ENCODE results near the gene CNNM2.

The CNNM2 gene

GRCh38 chr10:103077491-103078308 is 159.6 kb downstream of the CNNM2 start:
- no peak for DNase-seq

- DNase-seq = no peak
Measured at GRCh38 chr10:103078309-103078615, 160.2 kb downstream of the CNNM2 start.

DNA sequence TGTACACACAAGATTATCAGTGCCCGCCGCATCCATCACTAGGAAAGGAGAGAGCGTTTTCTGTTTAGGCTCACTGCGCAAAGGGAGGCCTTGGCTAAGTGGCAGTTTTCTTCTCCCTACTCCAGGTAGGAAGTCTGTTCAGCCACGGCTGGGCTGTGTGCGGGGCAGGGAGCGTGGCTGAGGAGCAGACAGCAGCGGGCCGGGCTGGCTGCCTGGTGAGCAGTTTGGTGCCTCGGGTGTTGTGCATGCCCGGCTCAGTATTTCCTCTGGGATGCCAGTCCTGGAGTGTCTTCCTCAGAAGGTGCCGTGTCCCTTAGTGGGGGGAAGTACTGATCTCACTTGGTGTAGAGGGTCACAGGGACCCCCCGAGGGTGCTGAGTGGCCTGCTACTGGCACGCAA is 160.6 kb downstream of the CNNM2 start:
- DNase-seq = no peak

DNA sequence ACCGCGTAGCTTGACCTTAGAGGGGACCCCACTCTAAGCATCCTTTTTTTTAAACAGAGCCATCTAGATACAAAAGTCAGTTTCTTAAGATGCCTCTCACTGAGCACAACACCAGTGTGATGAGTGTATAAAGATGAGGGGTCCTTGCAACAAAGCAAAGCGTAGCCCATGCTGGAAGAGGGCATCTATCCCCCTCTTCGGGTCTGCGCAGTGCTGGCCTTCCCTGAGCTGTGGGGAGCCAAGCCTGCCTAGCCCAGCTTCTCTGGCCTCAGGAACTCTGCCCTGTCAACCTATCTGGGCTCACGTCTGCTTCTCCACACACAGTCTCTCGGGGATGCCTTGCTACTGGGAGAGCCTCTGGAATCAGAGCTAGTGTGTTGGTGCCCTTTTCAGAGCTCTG is 161.0 kb downstream of the CNNM2 start:
- no peak for DNase-seq

GRCh38 chr10:103079946-103080345 is 161.9 kb downstream of the CNNM2 start:
- no peak for DNase-seq

DNA sequence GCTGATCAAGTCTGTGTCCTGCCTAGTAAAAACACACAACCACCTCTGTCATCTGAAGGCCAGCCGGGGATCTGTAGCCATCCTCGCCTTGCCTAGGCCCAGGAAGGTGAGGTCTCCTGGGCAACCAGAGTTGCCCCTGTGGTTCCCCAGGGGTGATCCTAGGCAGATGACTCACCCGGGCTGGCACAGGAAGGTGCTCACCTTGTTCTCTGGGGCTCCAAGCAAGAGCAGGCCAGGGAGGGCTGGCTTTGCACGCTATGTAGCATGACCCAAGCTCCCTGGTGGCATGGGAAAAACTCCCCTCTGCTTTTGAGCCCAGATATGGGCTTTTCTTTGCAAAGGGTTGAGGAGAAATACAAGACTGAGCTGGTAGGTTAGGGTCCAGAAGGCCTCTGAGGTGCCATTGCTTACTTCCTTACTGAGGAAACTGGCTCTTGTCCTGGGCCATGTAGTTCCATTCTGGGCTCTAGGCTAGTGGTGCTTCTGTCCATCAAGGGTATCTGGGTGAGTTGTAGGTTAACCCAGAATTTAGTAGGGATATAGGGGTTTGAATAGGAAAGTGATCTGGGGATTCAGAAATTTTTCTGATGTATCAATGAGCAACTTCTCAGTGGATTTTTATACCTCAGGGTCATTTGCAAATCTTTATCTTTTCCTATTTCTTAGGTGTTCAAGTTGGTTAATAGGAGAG is 162.9 kb downstream of the CNNM2 start:
- DNase-seq = no peak

GRCh38 chr10:103082683-103083082 is 164.6 kb downstream of the CNNM2 start:
- DNase-seq = no peak

DNA sequence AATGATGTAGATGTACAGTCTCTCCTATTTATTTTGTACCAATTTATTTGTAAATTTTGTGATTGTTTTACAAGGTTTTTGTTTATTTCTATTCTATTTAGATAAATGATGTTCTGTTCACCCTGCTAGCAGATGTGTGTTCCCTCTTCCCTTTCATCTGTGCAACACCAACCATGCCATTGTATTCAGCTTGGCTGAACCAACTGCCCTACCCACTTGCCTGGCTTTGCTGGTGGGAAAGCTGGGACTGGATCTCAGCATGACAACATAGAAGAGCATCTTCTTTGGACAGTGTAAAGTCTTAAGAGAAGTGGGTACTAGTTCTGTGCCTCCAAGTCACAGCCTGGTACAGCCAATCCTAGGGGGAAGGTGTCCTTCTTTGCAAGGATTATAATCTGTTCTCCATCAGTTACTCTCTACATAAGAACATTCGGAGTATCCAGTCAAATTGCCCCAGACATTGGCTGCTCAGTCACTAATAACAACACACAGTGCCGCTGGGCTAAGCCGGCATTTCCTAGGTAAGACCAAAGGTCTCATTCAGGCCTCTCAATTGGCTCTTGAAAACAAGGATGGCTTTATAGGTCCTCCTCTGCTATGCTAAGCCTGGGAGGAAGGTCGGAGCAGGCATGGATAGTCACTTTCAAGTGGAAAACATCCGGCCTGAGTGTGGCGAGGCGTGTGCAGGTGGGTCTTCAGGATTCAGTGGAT is 165.3 kb downstream of the CNNM2 start:
- no peak for DNase-seq

DNA sequence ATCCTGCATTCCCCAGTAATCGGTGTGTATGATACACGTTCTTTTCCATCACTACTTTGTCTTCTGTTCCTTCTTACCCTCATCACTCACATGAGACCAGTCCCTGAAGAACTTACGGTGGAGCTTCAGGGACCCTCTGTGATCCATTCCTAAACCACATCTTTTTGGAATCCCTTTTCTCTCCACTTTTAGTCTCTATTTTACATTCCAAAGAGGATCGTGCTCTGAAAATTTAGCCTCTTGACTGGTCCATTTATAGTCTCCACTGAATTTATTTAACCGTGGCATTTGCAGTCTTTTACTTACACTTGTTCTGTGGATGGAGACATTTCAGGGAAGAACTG is 165.9 kb downstream of the CNNM2 start:
- no peak for DNase-seq

DNA sequence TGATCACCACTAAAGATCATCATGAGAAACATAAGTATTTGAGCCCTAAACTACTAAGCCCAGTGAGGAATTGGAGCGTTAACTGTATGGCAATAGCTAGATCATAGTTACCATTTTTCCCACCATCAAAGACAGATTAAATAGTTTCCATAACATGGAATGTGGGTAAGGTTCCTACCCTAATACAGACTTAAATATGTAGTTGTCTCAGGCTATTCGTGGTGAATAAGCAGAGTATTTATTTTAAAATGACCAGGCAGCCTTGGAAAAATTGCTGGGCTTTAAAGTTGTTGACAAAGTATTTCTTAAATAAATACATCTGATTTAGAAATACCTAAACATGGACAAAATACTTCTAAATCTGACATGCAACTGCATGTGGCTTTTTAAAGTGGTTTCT is 168.2 kb downstream of the CNNM2 start:
- DNase-seq = no peak

GRCh38 chr10:103086799-103087198 is 168.7 kb downstream of the CNNM2 start:
- DNase-seq = no peak

- no peak for DNase-seq
Measured at GRCh38 chr10:103089493-103089892, 171.4 kb downstream of the CNNM2 start.

DNA sequence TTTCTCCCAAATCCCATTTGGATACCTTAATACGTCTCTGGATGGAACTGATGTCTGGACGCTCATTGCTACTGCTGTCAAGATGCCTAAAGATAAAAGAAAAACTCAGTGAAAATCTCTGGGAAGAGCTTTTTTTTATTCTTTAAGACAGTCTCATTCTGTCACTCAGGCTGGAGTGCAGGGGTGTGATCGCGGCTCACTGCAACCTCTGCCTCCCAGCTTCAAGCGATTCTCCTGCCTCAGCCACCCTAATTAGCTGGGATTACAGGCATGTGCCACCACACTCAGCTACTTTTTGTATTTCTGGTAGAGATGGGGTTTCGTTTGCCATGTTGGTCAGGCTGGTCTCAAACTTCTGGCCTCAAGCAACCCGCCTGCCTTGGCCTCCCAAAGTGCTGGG is 172.8 kb downstream of the CNNM2 start:
- DNase-seq = no peak

- no peak for DNase-seq
Measured at GRCh38 chr10:103095005-103095404, 176.9 kb downstream of the CNNM2 start.

- no peak for DNase-seq
Measured at GRCh38 chr10:103096130-103096529, 178.0 kb downstream of the CNNM2 start.

DNA sequence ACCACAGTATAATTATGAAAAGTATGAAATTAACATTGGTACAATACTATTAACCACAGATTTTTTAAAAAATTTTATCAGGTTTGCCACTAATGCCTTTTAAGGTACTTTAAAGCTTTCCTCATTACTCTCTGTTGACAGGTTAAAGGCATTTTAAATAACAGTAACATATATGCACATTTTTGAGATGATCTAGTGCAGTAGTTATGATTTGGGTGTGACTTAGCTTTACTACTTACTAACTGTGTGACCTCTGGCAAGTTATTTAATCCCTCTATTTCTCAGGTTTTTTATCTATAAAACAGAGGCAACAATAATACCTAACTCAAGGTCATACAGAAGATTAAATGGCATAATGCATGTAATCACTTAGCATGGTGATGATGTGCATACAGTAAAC is 180.1 kb downstream of the CNNM2 start:
- DNase-seq = no peak

GRCh38 chr10:103100620-103101019 is 182.5 kb downstream of the CNNM2 start:
- DNase-seq = no peak

DNA sequence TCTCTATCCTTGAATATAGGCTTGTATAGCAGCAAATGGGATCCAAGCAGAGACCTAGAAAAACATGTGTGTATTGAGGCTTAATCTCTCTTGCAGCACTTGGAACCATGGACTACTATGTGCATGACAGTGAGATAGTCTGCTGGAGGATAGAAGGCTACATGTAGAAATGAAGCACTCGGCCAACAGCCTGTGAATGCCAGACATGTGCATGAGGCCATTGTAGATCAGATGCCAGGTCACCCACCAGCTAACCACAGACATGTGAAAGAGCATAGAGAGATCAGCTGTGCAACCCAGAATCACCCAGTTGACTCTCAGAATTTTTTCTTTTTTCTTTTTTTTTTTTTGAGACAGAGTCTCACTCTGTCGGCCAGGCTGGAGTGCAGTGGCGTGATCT is 184.1 kb downstream of the CNNM2 start:
- DNase-seq = no peak

GRCh38 chr10:103103989-103104388 is 185.9 kb downstream of the CNNM2 start:
- DNase-seq = no peak

DNA sequence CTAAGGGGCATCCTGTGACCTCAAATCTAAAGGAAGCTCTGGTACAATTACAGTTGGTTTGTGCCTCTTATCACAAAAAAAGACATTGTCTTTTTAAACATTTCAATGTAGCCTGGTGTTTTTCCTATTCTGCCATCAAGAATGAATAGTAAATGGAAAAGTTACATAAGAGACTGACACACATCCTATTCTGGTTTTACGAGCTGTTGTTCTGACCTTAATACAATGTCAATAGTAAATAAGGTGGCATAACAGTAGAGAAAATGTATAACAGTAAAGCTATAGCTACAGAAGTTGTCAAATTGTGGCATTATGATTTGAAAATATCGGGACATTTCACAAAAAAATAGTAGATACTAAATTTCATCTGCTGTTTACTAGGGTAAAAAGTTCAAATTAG is 186.6 kb downstream of the CNNM2 start:
- no peak for DNase-seq

DNA sequence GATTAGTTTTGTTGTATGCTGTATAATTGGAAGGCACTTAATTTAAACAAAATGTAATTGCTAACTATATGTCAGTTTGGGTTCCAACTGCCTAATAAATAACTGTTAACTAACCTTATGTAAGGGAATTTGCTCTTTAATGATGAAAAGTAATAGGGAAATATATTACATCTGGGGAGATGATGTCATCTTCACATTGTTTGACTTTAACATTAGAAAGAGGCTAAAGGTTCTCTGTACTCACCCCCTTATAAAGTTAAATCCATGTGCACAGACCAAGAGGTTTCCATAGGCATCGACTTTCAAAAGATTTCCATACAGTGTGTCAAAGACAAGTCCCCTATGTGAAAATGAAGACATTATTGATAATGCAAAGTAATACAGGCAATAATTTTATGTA is 187.4 kb downstream of the CNNM2 start:
- DNase-seq = no peak

DNA sequence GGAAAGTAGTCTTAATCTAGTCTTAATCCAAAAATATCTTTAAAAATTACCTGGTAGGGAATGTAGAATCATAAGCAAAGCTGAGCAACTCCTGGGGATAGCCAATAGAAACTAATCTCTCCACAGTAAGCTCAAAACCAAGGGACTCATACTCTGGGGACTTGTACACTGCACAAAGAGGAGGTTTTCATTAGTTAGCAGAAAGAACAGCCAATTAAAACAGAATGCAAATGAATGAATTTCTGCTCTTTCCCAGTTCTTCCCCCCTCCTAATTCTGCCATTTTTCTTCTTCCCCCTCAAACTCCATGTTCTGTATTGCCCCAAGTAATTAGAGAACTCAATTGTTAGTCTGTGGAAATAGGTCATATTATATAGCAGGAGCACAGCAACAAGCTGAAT is 188.4 kb downstream of the CNNM2 start:
- DNase-seq = no peak

DNA sequence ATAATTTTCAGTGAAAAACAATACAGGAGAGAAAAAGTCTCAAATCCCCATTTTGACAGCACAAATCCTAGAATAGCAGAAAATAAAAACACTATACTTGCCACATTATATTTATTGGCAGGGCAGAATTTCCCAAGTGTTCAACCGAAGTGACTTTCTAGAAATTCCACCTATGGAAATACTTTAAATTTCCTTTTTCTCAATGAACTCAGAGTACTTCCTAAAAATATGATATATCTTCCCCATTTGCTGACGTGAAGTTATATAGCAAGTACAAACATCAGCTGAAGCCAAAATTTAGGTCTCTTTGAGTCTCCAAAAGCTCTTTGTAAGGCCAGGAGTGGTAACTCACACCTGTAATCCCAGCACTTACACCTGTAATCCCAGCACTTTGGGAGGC is 191.7 kb downstream of the CNNM2 start:
- DNase-seq = peak in 1 of 2 experiments; percentile 39

DNA sequence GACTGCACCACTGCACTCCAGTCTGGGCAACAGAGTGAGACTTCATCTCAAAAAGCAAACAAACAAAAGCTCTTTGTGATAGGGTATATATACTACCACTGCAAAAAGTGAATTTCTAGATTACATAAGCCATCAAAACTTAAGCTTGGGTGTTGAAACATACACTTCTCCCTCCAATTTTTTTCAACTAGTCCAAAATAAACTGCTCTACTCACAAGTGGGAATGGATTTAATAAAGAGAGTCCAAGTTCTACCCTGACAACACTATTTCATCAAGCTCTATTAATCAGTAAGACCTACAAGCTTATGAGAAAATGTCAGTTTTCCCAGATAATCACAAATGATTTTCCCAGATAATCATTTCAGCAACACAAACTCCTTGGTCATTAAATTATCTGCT is 192.3 kb downstream of the CNNM2 start:
- DNase-seq = no peak

Data from Kasumi-1 (cell line).